Endothelial cell (in vitro differentiated cells): ENCODE data around the gene RPS21. TPM values are rescaled to one million over a fixed set of nuclear protein-coding genes. Genes with fewer than 3 reads are reported as not detected.

Experiments used
- DNase-seq: peaks from one replicate; pipeline ENCODE4 v3.0.0; 2021; ENCODE audit warnings: low spot score
- H3K27ac Mint-ChIP-seq: one replicate; pipeline ENCODE4 v1.8.0; 2021; ENCODE audit warnings: mixed read lengths, inconsistent platforms; ENCODE audit not compliant: unreplicated experiment
- H3K27me3 Mint-ChIP-seq: one replicate; pipeline ENCODE4 v1.8.0; 2021; ENCODE audit warnings: mild to moderate bottlenecking, moderate library complexity, mixed read lengths, inconsistent platforms; ENCODE audit not compliant: unreplicated experiment
- H3K36me3 Mint-ChIP-seq: one replicate; pipeline ENCODE4 v1.8.0; 2021; ENCODE audit warnings: mild to moderate bottlenecking, low read depth, mixed read lengths, inconsistent platforms; ENCODE audit not compliant: unreplicated experiment
- H3K4me1 Mint-ChIP-seq: one replicate; pipeline ENCODE4 v1.8.0; 2021; ENCODE audit warnings: mild to moderate bottlenecking, mixed read lengths, inconsistent platforms; ENCODE audit not compliant: unreplicated experiment
- H3K4me3 Mint-ChIP-seq: one replicate; pipeline ENCODE4 v1.8.0; 2021; ENCODE audit warnings: mild to moderate bottlenecking, mixed read lengths, inconsistent platforms; ENCODE audit not compliant: unreplicated experiment
- H3K9me3 Mint-ChIP-seq: one replicate; pipeline ENCODE4 v1.8.0; 2021; ENCODE audit warnings: mixed read lengths, inconsistent platforms; ENCODE audit not compliant: unreplicated experiment
- long read RNA-seq: library from polyadenylated mRNA; unstranded; transcript quantifications from one replicate; pipeline ENCODE4 v2.0.0, GENCODE V29; 2020; ENCODE audit not compliant: unreplicated experiment
- total RNA-seq: library from RNA; stranded (reverse); fragmentation: NEBNext Ultra II Directional; extraction: Animal tissue kit (Norgen Biotek cat#: 25700); gene quantifications from one replicate; pipeline ENCODE4 v1.2.1, GENCODE V29; 2021; ENCODE audit not compliant: unreplicated experiment
- TF ChIP-seq, protein P1 (sequence below): fragments of 200-600 bp; sonication (generic); IDR thresholded peaks from one replicate; pipeline ENCODE4 v1.5.0; 2021; ENCODE audit warnings: antibody characterized with exemption; ENCODE audit not compliant: unreplicated experiment

Gene RPS21
- total RNA-seq: 1,710 TPM
- long read RNA-seq, transcript RPS21-205 (5 exons, 429 nt): minor isoform, 8 of 590 reads
- long read RNA-seq, transcript RPS21-201 (6 exons, 344 nt): major isoform, 406 of 590 reads
- long read RNA-seq, partial matches to known transcripts: 147 of 590 reads
- long read RNA-seq, other reads (novel, unspliced or antisense): 26 of 590 reads

DNA sequence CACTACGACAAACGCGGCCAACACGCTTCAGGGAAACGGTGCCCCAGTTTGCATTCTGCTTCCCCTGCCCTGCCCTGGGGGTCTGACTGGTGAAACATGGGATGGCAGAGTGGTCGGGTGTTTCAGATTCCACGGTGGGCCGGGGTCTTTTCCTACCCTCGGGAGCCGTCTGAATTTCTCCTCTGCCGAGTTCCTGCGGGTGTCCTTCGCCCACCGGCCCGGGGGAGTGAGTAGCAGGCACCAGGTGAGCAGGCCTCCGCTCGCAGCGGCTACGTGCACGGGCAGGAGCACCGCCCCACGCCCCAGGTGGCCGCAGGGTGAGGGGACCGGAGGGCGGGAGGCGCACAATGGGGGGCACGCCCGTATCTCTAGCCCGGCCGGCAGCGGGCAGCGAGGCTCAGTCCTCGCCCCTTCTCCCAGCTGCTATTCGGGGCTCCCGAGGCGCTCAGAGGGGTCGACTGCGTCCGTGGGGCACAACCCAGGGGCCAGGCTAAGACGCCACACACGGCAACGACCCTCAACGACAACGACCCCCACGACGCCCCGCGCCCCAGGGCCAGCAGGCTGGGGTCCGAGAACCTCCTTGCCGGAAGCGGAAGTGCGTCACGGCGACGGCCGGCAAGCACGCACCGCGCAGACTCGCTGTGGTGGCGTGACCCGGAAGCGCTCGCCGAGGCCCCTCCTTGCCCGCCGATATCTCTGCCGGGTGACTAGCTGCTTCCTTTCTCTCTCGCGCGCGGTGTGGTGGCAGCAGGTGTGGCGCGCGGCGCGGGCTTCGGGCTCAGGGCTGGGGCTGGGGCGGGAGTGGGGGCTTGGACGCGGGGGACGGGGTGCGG, at the start of gene RPS21:
TSS of gene RPS21 (plus strand) at position 721 of the 836 bp plus-strand sequence. CDS start 236 bp downstream, outside the sequence.
- Mint-ChIP-seq H3K4me3 (peak within 1 kb of the TSS; percentile 98), H3K4me1 (peaks cover 24% of the 10 kb centered on the region), H3K9me3 (no peaks in the 10 kb centered on the region), H3K27ac (peak within 1 kb of the TSS; percentile 82), H3K36me3 (peaks cover 25% of the 10 kb centered on the region), H3K27me3 (peaks cover 9% of the 10 kb centered on the region)
- DNase-seq: peak; percentile 91
- TF ChIP-seq, protein P1, sequence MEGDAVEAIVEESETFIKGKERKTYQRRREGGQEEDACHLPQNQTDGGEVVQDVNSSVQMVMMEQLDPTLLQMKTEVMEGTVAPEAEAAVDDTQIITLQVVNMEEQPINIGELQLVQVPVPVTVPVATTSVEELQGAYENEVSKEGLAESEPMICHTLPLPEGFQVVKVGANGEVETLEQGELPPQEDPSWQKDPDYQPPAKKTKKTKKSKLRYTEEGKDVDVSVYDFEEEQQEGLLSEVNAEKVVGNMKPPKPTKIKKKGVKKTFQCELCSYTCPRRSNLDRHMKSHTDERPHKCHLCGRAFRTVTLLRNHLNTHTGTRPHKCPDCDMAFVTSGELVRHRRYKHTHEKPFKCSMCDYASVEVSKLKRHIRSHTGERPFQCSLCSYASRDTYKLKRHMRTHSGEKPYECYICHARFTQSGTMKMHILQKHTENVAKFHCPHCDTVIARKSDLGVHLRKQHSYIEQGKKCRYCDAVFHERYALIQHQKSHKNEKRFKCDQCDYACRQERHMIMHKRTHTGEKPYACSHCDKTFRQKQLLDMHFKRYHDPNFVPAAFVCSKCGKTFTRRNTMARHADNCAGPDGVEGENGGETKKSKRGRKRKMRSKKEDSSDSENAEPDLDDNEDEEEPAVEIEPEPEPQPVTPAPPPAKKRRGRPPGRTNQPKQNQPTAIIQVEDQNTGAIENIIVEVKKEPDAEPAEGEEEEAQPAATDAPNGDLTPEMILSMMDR: no peak

DNA sequence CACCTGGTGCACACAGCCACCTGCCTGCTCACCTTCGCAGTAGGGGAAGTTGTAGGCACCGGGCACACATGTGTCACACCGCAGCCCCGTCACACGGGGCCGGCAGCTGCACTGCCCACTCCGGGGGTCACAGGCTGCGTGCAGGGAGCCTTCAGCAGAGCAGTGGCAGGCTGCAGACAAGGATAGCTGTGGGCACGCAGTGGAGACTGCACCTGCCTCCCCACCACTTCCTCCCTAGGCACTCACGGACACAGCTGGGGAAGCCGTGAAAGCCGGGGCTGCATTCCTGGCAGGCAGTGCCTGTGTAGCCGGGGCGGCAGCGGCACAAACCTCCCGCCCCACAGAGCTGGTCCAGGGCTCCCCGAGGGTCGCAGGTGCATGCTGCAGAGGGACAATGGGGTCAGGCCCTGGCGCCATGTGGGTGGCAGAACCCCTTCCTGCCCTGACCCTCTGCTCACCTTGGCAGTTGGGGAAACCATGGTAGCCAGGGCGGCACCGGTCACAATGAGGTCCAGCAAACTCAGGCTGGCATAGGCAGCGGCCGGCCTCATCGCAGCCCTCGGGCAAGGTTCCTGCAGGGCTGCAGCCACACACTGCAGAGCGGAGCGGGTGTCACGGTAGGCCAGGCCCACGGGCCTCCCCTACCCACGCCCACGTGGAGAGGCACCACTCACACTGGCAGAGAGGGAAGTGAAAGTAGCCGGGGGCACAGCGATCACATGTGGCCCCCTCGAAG, 49.2 kb upstream of the RPS21 start:
- Mint-ChIP-seq H3K4me3 (no peak overlapping the region), H3K27ac (no peak overlapping the region), H3K27me3 (peaks cover 9% of the 10 kb centered on the region), H3K9me3 (no peaks in the 10 kb centered on the region), H3K36me3 (no peaks in the 10 kb centered on the region), H3K4me1 (peaks cover 8% of the 10 kb centered on the region)
- no peak for DNase-seq
- TF ChIP-seq, protein P1: no peak

DNA sequence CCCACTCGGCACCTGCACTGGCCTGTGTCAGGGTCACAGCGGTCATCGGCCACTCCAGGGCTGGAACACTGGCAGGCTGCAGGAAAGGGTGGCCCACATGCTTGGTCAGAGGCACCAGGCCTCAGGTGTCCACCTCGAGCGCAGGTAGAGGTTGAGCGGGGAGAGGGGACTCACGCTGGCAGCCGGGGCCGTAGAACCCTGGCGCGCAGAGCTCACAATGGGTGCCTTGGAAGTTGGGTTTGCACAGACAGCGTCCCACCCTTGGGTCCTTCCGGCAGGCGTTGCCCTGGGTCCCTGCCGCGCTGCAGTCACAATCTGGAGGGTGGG, 48.6 kb upstream of the RPS21 start:
- H3K4me1 Mint-ChIP-seq: peaks cover 8% of the 10 kb centered on the region
- H3K36me3 Mint-ChIP-seq: no peaks in the 10 kb centered on the region
- no peak overlapping the region for H3K4me3 Mint-ChIP-seq
- H3K9me3 Mint-ChIP-seq: no peaks in the 10 kb centered on the region
- no peak overlapping the region for H3K27ac Mint-ChIP-seq
- TF ChIP-seq, protein P1: no peak
- H3K27me3 Mint-ChIP-seq: peaks cover 9% of the 10 kb centered on the region
- DNase-seq: no peak

DNA sequence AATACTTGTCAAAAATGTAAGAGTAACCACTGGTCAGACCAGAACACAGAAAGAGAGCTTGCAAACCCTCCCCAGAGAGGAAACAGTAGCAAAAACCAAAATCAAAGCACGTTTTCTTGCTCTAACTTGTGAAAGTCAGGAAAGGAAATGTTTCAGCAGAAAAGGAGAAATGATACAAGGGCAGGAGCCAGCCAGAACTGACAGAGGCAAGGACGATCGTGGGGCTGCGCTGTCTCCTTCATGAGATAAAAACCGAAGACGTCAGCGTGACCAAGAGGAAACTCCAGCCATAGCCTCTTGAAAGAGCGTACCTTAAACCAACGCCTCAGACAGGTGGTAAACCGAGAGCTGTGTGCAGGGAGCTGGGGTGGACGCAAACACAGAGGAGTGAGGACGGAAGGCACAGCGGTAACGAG, 47.2 kb upstream of the RPS21 start:
- no peak overlapping the region for H3K27ac Mint-ChIP-seq
- H3K9me3 Mint-ChIP-seq: no peaks in the 10 kb centered on the region
- H3K36me3 Mint-ChIP-seq: no peaks in the 10 kb centered on the region
- peaks cover 8% of the 10 kb centered on the region for H3K4me1 Mint-ChIP-seq
- peaks cover 9% of the 10 kb centered on the region for H3K27me3 Mint-ChIP-seq
- TF ChIP-seq, protein P1: no peak
- no peak for DNase-seq
- H3K4me3 Mint-ChIP-seq: no peak overlapping the region
